RWPE1 (cell line): Measurements from ENCODE around the gene BRAP.
"Not testable (repeated sequence)": the region's sequence is repeated elsewhere in the genome, so short reads cannot be mapped to it uniquely, and the experiment has no call there.

Source experiments
- CTCF ChIA-PET: fragments of 350-600 bp; sonication (Branson Sonifier 250); formaldehyde crosslinking; extraction: SDS; loops from one replicate; lab custom pipeline; 2021; lab: Yijun Ruan, JAX
- POLR2A ChIA-PET: fragments of 400-600 bp; formaldehyde crosslinking; extraction: SDS; loops from one replicate; lab custom pipeline; 2020; ENCODE audit warnings: antibody characterized with exemption; ENCODE audit not compliant: low non-redundant PET; lab: Yijun Ruan, JAX
- DNase-seq: peaks from one replicate; pipeline ENCODE4 v3.0.0; 2012; ENCODE audit warnings: low spot score
- H3K27ac ChIP-seq: fragments of 450-650 bp; 2 replicates; pipeline ENCODE4 v1.5.1; 2017
- TF ChIP-seq, protein P1 (sequence below): fragments of 450-650 bp; conservative IDR thresholded peaks from 2 replicates; pipeline ENCODE4 v1.5.1; 2017; ENCODE audit warnings: low read depth, mild to moderate bottlenecking

BRAP gene

DNA sequence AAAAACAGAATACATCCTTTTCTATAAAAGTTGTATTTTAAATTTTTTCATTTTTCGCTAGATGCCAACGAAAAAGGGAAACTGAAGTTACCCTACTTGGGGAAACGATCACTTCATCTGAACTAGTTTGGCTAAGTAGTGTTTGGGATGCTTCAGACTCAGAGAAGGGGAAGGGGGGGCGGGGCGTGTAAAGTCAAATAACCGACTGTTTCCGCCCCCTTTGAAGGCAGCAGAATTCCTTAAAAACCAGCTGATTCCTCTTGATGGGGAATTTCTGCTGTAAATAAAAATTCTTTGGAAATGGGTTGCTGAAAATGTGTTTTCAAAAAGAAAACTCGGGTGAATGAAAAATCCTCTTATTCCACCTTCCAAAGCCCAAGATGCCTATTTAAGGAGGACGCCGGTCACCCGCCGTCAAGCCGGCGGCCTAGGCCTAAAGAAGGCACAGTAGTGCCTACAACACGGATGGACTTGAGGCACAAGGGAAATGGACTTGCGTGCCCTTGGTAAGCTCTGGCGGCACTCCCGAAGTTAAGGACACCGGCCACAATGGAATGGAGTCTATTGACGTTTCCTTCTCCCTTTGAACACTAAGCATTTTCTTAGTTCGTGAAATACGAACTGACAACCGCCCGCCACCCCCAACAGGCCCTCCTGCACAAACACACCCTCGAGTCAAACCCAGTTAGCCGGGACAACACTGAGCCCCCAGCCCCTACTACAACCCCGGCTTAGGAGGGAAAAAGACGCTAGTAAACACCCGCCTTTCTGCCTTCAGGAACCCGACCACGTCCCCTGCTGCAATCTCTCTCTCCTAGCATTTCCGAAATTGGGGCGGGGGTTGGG, 88.5 kb downstream of the BRAP start:
- TF ChIP-seq, protein P1, sequence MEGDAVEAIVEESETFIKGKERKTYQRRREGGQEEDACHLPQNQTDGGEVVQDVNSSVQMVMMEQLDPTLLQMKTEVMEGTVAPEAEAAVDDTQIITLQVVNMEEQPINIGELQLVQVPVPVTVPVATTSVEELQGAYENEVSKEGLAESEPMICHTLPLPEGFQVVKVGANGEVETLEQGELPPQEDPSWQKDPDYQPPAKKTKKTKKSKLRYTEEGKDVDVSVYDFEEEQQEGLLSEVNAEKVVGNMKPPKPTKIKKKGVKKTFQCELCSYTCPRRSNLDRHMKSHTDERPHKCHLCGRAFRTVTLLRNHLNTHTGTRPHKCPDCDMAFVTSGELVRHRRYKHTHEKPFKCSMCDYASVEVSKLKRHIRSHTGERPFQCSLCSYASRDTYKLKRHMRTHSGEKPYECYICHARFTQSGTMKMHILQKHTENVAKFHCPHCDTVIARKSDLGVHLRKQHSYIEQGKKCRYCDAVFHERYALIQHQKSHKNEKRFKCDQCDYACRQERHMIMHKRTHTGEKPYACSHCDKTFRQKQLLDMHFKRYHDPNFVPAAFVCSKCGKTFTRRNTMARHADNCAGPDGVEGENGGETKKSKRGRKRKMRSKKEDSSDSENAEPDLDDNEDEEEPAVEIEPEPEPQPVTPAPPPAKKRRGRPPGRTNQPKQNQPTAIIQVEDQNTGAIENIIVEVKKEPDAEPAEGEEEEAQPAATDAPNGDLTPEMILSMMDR = no peak
- CTCF ChIA-PET = interaction anchor here (0.6 to 0.7 kb wide), 2 partner anchors 69 to 472 kb away, joined by 3 read pairs; no protein-coding TSS in a partner anchor
- POLR2A ChIA-PET = no interaction called here
- H3K27ac ChIP-seq = peak overlapping the region; percentile 97
- peak; percentile 41 for DNase-seq

DNA sequence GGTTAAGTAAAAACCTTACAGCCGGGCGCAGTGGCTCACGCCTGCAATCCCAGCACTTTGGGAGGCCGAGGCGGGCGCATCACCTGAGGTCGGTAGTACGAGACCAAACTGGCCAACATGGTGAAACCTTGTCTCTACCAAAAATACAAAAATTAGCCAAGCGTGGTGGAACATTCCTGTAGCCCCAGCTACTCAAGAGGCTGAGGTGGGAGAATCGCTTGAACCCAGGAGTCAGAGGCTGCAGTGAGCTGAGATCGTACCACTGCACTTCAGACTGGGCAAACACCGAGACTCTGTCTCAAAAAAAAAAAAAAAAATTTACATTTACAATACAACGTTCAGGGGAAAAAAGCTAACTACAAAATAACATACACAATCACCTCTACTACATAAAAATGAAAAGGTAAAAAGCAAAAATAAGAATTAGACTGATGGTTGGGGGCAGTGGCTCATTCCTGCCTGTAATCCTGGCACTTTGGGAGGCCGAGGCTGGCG, 90.4 kb downstream of the BRAP start:
- CTCF ChIA-PET = not testable (repeated sequence)

More for the DNA sequence above, 90.4 kb downstream of the BRAP start:
- POLR2A ChIA-PET, DNase-seq: not testable (repeated sequence)
- H3K27ac ChIP-seq = peak overlapping the region; percentile 43
